Cardiac septum (tissue), 1 donor: ENCODE results near the gene LRRC4C. TPM values are rescaled to one million over a fixed set of nuclear protein-coding genes. Genes with fewer than 3 reads are reported as not detected.

Experiments used
- DNase-seq: peaks from one replicate; pipeline ENCODE4 v3.0.0-alpha.2; 2020; ENCODE audit warnings: low spot score
- intact Hi-C: fragments of 100-400 bp; cut with DNase I; formaldehyde crosslinking; loops from one replicate; pipeline ENCODE4 v1.14.0; 2022
- total RNA-seq: library from RNA; stranded (reverse); fragmentation: NEBNext Ultra II Directional; extraction: Animal tissue kit (Norgen Biotek cat#: 25700); gene quantifications from one replicate; pipeline ENCODE4 v1.2.1, GENCODE V29; 2021
- donor health status: DM: no; HTN: no; CAD: no.

The LRRC4C gene
- total RNA-seq, 1 donor from 2014 or later, result 0.43 TPM

DNA sequence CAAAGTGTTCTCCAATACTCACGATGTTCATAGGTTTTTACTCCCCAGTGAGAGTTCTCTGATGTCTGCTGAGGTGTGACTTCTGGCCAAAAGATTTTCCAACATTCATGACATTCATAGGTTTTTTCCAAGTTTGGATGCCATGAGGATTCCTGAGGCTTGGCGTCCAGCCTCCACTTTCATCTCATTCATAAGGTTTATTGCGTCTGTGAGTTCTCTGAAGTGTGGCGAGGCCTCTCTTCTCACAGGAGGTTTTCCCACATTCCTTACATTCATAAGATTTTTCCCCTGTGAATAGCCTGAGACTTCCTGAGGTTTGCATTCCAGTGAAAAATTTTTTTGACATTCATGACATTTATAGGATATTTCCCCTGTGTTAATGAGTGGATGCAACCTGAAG lies 1014.1 kb downstream of the LRRC4C start:
- intact Hi-C loops, result no loop called here
- DNase-seq, result no peak

DNA sequence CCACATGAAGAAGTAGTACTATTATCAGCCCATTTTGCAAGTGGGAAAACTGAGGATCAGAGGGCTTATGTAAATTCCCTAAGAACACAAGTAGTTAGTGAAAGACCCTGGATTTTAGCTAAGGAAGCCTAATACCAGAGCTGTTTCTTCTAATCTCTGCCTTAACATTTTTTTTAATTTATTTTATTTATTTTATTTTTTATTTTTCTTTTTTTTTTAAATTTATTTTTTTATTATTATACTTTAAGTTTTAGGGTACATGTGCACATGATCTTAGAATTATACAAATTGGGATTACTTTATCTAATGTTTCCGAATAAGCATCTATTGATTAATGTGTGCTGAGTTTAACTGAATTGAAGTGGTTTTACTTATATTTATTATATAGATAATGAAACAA lies 1015.3 kb downstream of the LRRC4C start:
- no peak for DNase-seq
- intact Hi-C loops, result no loop called here

DNA sequence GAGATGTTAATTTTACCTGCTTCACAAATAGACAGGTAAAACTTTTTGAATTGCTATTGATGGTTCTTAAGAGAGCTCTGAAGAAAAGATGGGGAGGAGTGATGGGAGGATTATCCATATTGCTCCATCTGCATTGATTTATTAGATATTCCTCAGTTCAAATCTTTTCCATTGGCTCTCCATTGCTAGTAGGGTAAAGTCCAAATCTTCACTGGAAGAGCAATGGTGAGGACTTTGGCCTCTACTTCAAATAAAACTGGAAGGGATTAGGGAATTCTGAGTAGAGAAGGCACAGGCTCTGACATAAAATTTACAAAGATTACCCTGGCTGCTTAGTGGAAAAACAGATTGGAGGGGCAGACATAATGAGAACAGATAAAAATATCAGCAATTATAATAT lies 1024.1 kb downstream of the LRRC4C start:
- DNase-seq, result no peak
- intact Hi-C loops, result no loop called here

DNA sequence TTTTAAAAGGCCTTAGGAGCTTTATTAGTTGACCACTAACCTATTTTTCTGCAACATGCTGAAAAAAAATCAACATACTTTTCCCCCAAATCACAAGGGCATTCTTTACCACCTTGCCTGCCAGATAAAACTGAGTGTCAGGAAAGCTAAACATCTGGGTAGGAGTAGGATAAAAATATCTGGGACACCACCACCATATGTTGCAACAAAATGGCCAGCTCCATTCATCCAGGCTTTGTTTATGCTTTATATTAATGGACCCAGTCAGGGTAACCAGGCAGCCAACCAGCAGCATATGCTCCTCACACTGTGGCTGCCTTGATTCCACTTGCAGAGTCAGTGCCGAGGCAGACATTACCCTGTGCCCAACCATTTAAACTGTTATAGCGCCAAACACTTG lies 1024.5 kb downstream of the LRRC4C start:
- intact Hi-C loops, result no loop called here
- no peak for DNase-seq

DNA sequence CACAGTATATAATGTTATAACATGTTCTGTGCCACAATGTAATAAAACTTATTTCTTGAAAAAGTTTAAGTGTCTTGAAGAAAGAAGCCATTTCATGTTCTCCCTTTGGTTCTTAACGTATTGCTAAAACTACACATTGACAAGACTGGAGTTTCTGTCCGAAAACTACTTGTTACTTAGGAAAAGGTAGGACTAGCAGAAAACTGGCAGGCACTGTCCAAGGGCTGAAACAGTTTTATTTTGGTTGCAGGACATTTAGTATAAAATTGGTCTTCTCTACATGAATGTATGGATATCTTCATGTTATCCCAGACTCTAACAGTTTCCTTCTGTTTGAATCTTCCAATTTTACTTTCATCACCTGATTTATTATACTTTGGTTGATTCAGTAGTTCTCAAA lies 1027.1 kb downstream of the LRRC4C start:
- intact Hi-C loops, result no loop called here
- DNase-seq, result no peak

DNA sequence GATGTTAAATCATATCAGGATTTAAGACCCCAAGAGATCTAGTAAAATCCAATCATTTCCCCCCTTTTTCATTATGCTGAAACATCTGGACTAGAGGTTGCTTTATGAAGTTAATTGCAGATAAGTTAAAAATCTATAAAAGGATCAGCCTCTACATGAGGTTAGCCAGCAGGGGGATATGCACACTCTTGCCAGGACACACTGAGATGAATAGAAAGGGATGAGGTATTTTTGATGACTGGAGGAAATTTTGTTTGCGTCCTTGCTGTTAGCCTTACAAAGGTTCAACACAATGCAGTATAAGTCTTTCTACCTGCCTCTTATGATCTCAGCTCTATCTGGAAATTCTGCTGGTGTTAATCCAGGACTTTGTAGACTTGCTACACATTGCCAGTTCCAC lies 1034.3 kb downstream of the LRRC4C start:
- no peak for DNase-seq
- intact Hi-C loops, result no loop called here

DNA sequence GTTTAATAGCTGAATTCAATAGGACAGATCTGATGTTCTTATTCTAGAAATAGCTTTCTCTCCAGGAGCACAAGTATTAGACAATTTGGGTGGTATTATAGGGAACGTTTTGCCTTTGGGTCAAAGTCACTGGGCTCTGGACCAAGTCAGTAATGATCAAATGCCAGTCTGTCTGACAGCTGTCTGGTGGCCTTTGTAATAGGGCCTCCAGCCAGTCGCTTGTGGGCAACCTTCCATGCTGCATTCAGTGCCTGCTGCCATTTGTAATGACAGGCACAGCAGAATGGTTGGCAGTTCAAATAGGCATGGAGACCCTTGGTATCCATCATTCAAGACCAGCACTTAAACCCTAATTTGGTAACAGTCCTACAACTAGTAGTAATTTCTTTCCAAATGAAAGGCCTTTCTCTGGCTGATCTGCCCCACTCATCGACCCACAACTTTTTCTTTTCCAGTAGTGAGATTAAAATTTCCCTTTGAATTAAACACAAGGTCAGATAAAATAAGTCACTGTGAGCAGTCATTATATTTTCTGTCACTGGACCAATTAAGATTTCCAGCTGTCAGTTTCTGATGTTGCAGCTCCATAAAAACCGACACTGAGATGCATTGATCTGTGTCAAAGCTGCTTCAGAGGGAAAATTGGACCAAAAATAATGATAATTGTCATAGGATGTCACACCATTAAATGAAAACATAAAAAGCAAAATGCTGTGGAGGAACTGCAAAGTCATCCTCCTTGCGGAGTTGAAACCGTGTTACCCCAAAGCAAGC lies 1038.1 kb downstream of the LRRC4C start:
- intact Hi-C loops, result no loop called here
- DNase-seq, result no peak

DNA sequence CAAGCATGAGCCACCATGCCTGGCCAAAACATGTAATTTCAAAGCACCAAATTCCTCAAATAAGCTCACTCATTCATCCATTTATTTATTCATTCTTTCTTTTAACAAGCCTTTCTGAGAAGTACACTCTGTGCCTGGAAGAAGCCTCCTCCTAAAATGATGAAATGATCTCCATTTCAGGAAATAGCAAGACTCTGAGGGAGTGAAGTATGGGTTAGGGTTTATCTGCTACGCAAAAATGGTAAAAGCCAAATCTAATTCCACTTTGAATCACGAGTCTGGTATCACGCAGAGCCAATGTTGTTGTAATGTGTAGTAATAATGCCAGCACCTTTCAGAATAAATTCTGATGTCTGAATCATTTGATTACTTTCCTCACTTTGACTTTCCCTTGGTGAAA lies 1041.8 kb downstream of the LRRC4C start:
- no peak for DNase-seq
- intact Hi-C loops, result no loop called here

DNA sequence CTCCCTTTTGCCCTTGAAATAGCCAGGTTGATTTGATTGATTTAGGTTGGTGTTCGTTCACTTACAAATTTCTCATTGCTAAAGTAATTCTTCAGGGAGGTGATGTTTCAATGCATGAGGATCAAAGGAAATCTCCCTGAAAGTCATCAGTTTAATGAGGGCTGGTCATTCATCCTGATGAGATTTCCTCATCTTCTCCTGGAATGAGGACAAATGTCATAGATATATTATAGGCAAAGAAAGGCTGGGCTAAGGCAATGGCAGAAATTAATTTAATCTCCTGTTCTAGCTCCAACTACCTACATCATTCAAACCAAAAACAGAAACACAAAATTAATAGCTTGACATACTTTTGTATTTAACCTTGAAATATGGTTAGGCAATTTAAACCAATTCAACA lies 1052.1 kb downstream of the LRRC4C start:
- DNase-seq, result no peak
- intact Hi-C loops, result no loop called here

DNA sequence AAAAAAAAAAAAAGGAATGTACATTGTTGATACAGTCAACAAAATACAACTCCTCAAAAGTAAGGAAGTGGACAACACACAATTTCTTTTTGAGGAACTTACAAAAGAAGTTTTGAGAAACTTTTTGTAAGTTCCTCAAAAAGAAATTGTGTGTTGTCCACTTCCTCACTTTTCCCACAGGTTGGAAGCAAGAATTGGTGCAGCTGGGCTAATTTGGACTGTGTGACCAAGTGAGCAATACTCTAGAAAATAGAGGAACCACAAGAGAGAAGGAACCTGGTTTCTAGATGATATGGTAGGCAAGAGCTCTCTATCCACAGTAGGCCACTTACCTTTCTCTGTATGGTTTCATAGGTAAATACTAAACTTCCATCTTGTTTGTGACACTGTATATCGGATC lies 1053.8 kb downstream of the LRRC4C start:
- intact Hi-C loops, result no loop called here

DNA sequence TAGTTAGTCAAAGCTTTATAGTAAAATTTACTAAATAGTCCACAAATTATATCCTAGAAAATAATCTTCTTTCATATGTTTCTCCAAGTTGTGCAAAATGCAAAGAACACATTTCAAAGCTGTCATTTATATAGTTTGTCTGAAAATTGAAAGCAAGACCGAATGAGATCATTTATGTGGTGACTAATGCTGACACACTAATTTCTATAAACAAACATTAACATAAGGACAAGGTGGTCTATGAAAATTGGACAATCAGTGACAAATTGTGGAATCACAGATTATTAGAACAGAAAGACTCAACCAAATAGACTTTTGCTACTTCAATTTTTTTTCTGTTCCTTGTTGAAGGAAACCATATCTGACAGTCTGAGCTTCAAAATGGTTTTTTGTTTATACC lies 1056.1 kb downstream of the LRRC4C start:
- intact Hi-C loops, result no loop called here
- no peak for DNase-seq

More for the DNA sequence above, 1053.8 kb downstream of the LRRC4C start:
- DNase-seq, result no peak

DNA sequence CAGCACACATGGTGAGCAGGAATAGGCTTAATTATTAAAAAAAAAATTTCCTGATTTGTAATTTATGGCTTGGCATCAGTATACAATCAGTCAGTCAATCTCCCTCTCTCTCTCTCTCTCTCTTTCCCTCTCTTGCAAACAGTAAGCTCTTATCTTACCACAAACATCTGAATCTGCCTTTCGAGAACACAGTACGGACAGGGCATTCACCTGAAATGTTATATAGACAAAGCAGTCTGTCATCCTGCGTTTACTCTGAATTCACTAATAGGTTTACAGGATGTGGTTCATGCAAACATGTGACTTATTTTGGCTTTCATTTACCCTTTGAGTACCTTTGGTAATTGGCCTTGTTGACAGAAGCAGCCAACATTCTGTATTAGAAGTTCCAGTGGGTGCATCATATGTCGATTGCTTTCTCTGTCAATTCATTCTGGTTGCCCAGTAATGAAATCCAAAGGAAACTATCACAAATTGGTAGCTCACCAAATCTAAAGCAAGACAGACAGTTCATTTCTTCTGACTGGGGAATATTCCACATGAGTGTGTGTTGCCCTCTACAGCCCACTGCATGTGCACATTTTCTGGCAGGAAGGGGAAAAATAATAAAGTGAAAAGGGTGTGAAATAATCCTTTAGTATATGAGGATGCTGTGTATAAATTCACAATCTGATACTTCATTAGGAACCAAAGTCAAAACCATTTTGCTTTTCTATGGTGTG lies 1058.2 kb downstream of the LRRC4C start:
- DNase-seq, result no peak
- intact Hi-C loops, result no loop called here

DNA sequence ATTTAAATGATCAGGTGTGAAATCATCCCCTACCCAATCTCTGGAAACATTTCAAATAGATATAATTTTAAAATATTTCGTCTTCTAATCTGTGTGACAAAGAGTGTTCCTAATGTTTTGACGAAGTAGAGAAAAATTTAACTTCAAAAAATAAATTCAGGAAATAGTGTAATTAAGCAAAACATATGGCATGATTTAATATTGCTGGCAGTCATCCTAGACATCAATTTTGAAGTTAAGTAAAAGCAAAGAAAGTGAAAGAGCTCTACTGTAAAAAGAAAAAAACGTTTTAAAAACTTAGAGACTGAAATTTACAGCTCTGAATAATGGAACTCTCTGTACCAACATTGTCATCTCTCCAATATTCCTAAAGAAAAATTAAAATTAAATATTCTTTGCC lies 1062.3 kb downstream of the LRRC4C start:
- no peak for DNase-seq
- intact Hi-C loops, result no loop called here

DNA sequence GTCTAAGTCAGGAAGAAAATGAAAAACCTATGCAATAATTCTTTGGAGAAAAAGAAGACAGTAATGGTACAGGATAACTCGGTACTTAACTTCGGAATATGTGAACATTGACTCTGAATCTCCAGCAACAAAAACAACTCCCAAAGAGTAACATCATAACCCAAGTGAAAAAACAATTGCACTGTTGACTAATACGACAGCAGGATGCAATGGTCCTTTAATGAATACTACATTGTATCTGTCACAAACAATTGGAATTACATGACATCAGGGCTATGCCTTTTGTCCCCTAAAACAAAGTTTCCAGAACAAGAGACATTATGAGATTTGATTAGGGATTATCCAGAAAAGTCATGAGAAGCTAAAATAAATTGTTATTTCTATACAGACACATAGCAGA lies 1065.9 kb downstream of the LRRC4C start:
- intact Hi-C loops, result no loop called here
- DNase-seq, result no peak

DNA sequence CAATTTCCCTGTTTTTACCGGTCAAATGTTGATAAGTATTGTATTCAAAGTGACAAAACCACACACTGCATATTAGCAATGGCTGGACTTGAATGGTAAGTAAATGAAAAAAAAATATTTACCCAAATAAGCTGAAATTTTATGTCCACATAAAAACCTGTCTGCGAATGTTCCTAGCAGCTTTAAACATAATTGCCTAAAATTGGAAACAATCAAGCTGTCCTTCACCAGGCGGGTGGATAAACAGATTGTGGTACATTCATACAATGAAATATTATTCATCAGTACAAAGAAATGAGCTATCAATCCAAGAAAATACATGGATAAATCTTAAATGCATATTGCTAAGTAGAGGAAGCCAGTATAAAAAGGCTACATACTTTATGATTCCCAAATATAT lies 1067.8 kb downstream of the LRRC4C start:
- intact Hi-C loops, result no loop called here
- no peak for DNase-seq

DNA sequence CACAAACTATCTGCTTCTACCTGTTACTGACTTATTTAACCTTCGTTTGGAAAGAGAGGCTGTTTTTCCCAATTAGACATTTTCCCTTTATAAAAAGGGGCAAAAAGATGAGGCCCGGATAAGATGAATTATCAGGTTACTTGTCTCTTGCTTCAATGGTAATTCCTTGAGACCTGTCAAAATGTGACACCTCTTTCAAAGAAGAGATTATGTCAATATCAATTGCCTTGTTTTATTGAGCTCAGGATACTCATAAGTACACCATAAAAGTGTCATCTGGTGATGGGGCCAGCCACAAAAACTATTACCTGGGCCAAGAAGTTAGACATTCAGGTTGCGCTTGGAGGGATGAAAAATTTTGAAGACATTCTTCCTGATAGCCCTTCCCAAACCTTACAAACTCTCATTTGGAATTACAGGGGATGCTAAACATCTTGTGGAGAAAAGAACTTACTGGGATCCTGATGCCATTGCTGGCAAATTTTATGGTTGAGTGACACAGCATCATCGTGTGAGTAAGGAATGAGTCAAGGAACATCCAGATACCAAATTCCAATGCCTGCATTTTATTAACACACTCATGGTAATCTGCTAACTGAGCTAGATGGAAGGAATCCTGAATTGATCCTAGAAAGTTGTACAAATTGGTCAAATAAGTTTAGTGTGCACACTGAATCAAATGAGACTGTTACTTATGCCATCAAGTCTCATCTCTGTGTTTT lies 1071.2 kb downstream of the LRRC4C start:
- no peak for DNase-seq
- intact Hi-C loops, result no loop called here

DNA sequence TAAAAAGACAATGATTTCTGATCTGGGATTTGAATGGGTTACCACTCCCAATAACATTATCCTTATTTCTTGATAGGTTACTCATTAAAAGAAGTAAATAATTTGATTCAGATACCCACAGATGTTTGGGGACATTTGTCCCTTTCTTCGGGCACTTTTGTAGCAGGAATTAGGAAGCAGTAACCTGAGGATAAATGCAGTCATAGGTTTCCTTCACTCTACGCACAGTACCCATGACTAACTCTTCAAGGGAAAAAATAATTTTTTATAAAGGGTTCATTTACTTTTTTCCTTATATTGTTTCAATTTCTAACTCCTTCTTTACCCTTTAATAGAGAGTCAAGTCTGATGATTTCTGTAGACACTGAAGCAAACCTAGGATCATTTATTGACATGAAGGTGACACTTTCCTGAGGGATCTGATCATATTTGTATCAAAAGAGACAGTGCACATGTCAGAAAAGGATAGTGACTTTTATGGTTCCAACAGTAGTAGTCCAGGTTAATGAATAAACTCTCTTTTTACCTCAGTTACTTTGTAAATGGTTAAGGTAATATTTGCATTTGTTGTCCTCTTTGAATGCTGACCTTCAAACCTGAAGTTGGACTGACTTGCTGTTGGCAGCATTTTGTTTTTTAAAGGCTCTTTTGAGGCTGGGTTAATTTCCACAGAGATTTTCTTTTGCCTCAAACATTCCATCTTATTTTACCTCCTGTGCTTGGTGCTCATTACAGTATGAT lies 1072.0 kb downstream of the LRRC4C start:
- intact Hi-C loops, result no loop called here
- DNase-seq, result no peak

DNA sequence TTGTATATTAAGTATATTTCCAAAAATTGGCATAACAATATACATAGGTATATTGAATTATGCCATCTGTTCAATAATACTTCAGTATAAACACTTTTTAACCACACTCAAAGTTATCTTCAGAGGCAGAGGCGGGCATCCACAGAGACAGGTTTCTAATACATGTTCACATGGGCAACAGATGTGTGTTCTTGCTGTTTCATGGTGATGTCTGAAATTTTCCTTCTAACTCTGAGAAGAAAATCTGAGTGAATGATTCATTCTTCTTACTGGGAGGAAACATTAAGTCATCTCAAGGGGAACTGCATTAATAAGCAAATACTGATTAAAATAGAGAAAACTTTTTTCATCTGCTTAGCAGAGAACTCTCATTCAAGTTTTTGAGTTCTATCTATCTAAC lies 1074.5 kb downstream of the LRRC4C start:
- no peak for DNase-seq
- intact Hi-C loops, result no loop called here

DNA sequence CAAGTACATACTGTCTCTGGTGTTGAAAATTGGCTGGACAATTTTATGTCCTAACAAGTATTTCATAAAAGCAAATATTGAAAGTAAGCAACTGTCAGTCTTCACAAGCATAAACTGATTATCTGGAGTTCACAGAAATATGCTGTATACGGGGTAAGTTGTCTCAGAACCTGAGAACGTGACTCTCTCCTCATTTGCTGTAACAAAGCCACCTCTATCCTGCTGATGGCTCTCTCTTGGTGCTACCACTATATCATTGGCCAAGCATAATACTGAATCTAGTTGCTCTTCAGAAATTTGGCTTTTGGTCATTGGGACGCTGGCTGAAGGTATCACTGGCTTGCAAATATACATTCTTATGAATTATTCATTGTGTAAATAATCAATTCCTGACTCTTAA lies 1078.0 kb downstream of the LRRC4C start:
- no peak for DNase-seq
- intact Hi-C loops, result no loop called here

DNA sequence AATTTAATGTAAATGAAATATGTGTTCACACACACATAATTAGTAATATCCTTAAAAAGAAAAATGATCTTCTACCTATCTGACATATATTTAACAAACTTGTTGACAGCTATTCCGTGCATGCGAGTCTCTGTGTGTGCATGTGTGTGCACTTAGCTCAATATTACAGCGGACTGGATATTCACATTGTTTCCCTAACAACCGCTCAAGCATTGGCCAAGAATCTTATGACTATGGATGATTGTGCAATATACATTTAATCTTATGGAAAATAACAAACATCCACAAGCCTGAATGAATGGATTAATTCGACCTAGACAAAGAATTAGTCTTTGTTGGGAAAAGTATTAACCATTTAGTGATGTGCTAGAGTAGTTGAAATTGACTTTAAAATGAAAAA lies 1078.6 kb downstream of the LRRC4C start:
- intact Hi-C loops, result no loop called here
- no peak for DNase-seq
